C1 segment of cervical spinal cord (tissue), 14 donors: Measurements from ENCODE around the gene ATF6B.
"Not testable (repeated sequence)": the region's sequence is repeated elsewhere in the genome, so short reads cannot be mapped to it uniquely, and the experiment has no call there.

Source experiments
- DNase-seq, 14 donors: peaks; one replicate each; lab custom pipeline; 2025; lab: John Stamatoyannopoulos, UW

The ATF6B gene

DNA sequence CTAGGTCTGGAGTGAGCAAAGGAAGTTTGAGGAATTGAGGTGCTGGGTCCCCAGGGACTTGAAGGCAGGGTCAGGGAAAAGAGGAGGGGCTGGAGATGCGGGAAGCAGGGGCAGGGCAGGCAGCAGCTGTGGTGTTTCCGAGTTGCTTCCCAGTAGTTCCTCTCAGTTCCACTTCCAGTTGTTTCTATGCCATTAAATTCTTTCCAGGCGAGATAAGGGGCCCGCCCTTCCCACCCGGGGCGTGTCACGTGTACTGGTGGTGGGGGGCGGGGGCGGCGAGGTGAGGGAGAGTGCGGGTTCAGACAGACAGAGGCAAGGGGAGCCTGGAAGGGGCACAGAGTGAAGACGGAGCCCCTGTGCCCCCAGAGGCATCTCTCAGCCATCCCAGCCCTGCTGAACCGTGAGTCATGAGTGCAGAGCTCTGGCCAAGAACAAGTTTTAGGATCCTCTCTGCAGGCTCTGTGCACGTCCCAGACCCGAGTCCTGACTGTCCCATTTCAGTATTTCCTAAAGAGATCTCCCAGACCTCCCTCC is 19.9 kb downstream of the ATF6B start:
- no peak for DNase-seq

GRCh38 chr6:32107406-32107805 is 20.6 kb downstream of the ATF6B start:
- DNase-seq, result peak in 1 of 14 donors; percentile 24

DNA sequence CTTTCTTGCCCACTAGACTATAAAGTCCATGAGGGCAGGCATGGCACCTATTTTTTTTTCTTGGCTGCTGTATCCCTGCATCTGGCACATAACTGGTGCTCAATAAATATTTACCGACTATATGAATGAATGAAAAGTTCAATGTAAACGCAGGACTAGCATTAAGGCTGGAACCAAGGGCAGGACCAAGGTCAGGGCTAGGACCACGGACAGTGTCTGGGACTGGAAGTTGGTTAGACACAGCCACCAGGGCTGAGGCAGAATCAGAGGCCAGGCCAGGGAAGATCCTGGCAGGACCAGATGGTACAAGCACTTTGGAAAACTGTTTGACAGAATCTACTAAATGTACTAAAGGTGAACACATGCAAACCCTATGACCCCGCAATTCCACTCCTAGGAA is 22.6 kb downstream of the ATF6B start:
- no peak for DNase-seq

GRCh38 chr6:32102255-32102654 is 25.8 kb downstream of the ATF6B start:
- DNase-seq, result no peak

DNA sequence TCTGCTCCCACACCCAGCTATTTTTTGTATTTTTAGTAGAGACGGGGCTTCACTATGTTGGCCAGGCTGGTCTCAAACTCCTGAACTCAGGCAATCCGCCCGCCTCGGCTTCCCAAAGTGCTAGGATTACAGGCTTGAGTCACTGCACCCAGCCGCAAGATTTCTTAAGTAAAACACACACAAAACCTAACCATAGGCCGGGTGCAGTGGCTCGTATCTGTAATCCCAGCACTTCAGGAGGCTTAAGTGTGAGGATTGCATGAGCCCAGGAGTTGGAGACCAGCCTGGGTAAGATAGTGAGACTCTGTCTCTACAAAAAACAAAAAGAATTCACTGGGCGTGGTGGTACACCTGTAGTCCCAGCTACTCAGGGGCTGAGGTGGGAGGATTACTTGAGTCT is 27.8 kb downstream of the ATF6B start:
- not testable (repeated sequence) for DNase-seq

- no peak for DNase-seq
Observed at GRCh38 chr6:32097364-32097763, 30.7 kb downstream of the ATF6B start.

DNA sequence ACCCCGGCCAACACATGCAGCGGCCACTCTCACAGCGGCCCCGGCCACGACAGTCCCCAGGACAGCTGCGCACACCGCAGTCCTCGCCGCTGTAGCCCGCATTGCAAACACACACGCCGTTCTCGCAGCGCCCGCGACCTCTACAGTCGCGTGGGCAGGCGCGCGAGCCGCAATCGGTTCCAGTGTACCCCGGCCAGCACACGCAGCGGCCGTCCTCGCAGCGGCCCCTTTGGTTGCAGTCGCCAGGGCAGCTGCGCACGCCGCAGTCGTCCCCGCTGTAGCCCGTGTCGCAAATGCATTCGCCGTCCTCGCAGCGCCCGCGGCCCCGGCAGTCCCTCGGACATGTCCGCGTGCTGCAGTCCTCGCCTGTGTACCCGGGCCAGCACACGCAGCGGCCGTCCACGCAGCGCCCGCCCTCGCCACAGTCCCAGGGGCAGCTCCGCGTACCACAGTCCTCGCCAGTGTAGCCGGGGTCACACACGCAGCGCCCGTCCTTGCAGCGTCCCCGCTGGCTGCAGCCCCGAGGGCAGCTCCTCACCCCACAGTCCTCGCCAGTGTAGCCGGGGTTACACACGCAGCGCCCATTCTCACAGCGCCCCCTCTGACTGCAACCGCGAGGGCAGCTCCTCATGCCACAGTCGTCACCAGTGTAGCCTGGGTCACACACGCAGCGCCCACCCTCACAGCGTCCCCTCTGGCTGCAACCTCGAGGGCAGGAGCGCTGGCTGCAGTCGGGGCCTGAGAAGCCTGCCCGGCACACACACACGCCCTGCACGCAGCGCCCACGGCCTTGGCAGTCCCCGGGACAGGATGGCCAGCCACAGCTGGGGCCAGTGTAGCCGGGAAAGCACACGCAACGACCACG is 31.4 kb downstream of the ATF6B start:
- no peak for DNase-seq

- DNase-seq, result no peak
Observed at GRCh38 chr6:32096087-32096393, 32.0 kb downstream of the ATF6B start.

GRCh38 chr6:32095338-32096086 is 32.5 kb downstream of the ATF6B start:
- peak in 1 of 14 donors; percentile 76 for DNase-seq

DNA sequence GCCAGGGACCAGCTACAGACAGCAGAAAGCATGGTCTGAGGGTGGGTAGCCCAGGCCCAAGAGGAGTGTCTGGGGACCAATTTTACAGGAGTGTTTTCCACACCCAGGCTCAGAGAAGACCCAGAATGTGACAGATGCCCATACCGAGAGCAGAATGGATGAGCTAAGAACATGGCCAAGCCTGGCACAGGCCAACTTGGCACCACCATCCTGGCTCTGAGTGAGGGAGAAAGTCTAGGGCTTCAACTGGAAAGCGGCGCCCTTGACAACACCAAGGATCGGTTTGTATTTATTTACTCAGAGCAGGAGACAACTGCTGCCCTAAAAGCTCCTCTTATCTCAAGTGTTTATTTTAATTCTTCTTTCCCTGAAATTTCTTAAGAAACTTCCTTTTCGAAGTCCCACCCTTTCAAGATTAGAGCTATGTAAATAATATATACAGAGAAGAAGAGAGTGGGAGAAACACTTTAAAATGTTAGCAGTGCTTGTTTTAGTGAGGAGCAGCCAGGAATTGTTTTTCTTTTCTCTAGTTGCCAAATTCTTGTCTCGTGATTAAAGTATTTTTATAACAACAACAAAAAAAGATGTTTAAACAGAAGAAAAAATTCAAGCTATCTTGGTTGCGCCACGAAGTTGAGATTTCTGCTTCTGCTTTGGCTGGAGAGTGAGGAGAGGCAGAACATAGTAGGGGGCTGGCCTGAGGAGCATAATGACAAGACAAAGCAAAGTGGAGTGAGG is 35.1 kb downstream of the ATF6B start:
- peak in 7 of 14 donors; percentile 25 to 94 (median 51) for DNase-seq

DNA sequence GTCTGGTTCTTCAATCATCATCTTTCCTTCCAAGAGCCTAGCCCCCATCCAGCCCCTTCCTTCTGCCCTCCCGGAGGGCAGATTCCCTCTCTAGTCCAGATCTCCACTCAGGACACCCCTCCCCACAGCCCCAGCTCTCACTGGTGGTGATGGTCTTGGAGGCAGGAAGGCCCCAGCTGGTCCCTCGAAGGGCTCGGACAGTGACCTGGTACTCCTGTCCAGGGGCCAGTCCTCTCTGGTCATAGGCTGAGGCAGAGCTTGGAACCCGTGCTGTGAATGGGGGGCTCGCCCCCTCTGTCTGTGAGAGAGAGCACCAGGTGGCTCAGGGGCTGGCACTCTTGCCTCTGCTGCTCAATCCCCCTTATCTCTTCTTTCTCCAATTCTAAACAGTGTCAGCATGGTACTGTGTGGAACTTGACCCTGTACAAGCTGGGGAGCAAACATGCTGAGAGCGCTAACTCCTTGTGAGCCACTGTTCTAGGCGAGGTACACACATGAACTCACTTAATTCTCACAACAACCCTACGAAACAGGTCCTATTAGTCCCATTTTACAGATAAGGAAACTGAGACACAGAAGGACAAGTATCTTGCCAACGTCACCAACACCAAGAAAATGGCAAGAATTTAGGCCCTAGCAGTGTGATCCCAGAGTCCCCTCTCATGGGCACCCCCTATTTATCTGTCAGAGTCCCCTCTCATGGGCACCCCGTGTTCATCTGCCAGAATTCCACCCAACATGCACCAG is 38.8 kb downstream of the ATF6B start:
- no peak for DNase-seq

- DNase-seq, result no peak
Observed at GRCh38 chr6:32088487-32089049, 39.5 kb downstream of the ATF6B start.

DNA sequence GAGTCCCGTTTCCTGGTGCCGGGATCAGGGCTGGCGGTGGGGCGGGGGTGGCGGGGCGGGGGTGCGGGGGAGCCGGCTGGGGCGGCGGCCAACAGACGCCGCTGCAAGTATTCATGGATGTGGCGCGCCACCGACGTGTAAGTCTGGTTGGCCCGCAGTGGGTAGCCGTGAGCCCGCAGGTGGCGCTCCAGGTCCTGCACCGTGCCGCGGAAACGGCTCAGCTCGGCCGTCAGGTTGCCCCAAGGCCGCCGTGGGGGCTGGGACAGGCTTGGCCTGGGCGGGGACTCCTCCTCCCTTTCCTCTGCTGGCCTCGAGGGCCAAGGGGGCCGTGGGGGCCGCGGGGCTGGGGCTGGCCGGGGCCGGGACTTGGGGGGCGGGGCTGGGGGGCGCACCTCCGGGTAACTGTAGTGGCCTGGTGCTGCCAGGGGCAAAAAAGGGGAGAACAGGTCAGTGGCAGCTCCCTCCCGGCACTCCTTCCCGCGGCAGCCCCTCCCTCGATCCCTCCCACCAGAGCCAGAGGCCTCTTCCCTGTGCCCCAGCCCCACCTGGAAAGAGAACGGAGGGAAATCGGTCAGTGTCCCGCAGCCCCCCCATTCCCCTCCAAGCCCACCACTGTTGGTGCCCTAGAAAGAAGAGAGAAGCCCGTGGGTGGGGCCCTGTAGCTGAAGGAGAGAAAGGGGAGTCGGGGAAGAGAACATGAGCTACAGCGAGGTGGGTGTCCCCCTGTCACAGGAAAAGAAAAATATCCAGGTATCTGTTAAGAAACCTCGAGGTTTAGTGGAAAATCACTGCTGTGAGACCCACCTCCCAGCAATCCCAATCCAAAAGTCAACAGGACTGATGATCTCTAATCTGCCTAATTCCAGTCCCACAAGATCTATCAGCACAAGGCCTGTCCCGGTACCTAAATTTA is 40.2 kb downstream of the ATF6B start:
- DNase-seq, result peak in 4 of 14 donors; percentile 21 to 52 (median 30)

DNA sequence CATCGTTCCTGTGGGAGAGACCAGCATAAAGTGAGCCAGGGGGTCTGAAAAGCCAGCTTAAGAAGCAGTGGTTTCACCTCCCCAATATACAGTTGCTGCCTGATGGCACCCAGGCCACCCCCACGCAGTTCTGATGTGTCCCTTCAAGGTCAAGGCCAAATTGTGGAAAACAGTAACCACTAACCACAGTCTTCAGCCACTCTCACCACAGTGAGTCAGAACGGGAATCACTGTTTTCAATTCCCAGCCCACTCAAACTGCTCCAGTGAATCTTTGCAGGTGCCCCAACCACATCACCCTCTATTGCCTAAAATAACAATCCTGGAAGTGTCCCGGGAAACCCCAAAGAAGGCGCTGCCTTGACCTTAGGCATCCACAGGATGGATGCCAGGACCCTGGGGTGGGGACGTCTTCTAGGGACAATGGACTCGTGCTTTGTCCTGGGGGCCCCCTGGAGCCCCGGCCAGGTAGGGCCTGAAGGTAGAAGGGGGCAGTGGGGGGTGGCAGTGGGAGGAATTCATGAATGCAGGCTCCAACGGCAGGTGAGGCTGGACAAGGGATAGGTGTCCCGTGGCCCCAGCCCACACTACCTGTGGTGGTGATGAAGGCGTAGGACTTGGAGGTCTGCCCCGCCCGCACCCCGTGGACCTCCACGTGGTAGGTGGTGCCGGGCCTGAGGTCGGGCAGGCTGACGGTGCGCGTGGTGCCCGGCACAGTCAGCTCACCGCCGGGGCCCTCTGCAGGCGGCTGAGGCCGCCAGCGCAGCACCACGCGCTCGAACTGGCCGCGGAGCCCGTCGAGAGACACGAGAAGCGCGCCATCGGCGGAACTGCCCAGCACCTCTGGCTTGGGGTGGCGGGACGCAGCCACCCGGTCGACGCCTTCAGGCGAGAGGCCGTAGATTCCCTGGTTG is 41.1 kb downstream of the ATF6B start:
- no peak for DNase-seq

DNA sequence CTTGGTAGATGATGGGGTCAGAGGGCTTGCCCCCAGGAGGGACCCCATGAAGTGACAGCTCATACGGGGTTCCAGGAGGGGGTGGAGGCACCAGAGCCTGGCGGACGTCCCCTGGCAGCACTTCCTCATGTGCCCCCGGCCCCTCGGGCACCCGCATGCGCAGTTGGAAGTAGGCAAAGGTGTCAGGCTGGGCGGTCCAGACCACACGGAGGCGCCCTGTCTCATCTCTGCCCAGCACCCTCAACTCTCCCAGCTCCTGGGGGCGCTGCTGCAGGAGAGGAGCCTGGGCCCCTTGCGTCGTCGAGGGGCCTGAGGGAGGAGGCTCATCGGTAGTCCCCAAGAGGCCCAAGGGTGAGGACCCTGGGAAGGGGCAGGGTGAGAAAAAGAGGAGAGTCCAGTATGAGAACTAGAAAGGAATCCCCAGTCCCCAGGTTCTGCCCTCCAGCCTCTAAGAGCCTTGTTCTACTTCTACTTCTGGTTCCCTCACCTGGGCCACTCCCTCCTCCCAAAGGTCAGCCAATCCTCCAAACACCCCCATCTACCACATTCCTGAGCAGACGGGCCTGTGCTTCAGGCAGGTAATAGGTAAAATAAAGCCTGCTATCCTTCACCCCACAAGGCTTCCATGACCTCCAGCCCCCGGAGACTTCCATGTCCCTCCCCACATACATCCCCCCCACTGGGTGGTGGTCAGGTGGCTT is 42.1 kb downstream of the ATF6B start:
- DNase-seq, result no peak

DNA sequence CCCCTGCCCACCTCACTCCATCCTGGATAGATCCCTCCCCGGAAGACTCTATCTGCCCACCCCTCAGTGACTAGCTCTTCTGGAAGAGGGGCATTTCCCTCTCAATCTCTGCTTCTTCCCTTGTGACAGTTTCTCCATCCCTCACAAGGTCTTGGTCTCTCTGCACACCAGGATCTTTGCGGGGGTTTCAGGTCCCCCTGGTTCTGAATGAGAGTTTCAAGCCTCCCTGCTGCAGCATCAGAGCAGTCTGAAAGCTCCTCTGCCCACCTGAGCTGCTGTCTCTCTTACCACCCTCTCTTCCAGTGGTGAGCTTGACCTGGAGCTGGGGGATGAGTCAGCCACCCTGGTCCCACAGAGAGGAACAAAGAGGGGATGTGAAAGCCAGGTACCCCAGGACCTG is 43.3 kb downstream of the ATF6B start:
- no peak for DNase-seq

DNA sequence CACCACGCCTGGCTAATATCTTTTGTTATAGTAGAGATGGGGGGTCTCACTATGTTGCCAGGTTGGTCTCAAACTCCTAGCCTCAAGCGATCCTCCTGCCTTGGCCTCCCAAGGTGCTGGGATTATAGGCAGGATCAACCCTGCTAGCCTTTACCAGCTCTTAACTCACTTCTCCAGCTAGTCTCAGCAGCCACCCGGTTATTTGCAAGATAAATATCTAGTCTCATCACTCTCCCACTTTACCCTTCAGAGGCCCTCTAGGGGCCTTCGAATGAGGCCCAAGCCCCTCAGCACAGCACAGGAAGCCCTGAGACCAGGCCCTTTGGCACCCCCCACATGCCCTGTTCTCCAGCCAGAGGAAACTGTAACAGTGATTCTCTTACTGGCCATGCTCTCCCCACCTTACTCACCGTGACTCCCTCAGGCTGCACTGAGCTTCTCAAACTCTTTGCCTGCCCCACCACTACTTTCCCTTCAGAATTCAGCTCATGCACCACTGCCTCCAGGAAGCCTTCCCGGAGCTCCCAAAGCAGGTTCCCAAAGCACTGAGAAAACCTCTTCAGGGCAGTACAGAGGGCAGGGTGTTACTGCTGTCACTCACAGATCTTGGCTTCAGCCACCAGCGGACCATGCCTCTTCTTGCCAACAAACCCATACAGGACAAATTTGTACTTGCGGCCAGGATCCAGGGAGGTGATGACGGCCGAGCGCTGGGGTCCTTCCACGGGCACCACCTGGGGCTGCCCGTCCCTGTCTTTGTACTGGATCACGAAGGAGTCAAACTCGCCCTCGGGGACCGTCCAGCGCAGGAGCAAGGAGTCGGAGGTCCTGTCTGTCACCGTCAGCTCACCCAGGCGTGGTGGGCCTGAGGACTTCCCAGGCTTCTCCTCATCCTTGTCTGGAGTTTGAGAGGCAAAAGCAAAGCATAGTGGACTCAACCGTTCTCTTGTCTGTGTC is 44.0 kb downstream of the ATF6B start:
- DNase-seq, result no peak
